ENCODE measurements around the gene PVALEF.
"Not testable (repeated sequence)": the region's sequence is repeated elsewhere in the genome, so short reads cannot be mapped to it uniquely, and the experiment has no call there.

The PVALEF gene

DNA sequence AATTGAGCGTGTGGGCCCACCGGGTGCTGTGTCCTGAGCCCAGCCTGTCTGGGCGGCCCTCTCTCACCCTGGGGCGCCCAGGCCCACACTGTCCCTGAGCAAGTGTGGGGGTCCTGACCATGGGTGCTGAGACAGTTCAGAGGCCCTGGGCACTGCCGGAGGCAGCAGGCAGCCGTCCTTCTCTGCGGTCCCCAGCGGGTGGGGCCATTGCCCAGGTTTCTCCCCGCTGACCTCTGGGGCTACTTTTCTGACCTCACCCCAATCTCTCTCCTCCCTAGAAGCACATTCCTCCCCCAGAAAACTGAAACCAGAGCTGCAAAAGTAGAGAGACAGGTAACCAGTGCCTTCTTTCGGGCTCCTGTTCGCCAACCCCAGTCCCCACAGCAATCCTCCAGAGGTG is 36.0 kb upstream of the PVALEF start:
- DNase-seq: no peak

DNA sequence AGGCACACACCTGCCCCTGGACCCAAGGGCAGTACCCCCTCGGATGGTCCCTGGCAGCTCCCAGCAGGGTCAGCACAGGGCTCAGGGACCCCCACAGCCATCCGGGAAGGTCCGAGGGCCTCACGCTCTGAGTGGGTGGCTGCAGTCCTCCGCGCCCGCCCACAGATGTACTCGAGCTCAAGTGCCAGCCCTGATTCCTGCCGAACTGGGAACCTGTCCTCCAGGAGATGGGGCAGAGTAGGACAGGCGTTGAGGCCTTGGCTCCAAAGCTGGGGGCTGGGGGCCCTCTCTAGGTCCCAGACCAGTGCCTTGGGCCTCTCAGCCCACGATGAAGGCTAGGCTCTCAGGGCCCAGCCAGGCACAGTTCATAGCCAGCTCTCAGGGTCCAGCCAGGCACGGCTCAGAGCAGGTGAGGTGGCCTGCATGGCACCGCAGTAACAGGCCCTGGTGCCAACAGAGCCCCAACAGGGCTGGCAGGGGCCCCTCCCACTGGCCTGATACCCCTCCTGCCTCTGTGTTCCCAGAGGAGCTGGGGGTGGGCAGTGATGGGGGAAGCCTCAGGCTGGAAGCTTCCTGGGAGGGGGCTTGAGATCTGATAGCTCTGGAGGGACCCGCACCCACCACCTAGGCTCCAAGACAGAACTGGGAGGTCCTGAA is 35.5 kb upstream of the PVALEF start:
- no peak for DNase-seq

DNA sequence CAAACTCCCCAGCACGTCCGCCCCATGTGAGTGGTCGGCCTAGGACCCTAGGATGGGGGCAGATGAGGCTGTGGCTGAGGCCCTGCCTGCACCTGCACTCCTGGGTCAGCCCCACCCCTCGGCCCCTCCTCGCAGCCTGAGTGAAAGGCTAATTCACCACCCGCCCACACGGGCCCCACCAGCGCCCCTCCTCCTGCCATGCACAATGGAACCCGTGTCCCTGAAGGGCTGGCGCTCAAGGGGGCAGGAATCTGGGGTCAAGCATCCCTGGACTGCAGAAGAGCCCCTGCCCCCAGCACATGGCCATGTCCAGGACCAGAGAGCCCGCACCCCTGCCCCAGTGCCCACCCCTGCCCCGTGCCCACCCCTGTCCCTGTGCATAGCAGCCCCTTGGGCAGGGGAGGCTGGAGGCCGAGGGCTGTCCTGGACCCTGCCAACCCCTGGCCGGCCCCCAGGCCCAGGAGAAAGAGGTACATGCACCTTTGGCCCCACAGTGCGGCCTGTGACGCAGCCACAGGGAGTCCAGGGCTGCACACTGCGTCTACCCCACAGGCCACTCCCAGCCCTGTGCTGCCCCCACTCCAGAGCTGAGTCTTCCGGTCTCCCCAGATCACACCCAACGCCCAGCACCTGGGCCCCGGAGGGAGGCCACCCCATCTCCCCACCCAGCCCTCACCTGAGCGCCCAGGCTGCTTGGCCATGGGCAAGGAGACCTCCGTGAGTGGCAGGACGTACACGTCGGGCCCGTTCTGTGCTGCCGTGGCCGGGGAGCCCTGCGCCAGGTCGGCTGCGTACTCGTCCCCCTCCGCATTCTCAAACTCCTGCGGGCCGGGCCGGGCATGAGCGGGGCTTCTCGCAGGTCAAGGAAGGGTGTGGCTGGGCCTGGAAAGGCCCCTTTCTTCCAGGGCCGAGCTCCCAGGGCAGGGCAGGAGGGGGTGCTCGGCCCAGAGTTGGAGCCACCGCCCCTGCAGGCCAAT is 34.6 kb upstream of the PVALEF start:
- DNase-seq: no peak

GRCh38 chr17:81131486-81132196 is 33.7 kb upstream of the PVALEF start:
- no peak for DNase-seq

DNA sequence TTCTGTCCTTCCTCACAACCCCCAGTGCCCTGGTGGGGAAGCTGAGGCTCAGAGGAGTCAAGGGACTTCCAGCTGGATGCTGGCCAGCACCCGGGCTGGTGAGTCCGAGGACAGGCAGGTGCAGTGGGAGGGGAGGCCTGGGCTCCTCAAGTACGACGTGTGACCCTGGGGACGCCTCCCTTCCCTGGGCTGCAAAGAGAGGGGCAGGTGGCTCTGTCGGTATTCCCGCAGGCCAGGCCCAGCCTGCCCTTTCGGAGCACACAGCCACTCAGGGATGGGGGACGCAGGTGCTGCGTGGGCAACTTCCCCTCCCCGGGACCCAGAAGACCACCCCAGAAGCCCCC is 33.1 kb upstream of the PVALEF start:
- DNase-seq: no peak

- no peak for DNase-seq
These were observed 32.3 kb upstream of the PVALEF start for GRCh38 chr17:81132770-81133723.

DNA sequence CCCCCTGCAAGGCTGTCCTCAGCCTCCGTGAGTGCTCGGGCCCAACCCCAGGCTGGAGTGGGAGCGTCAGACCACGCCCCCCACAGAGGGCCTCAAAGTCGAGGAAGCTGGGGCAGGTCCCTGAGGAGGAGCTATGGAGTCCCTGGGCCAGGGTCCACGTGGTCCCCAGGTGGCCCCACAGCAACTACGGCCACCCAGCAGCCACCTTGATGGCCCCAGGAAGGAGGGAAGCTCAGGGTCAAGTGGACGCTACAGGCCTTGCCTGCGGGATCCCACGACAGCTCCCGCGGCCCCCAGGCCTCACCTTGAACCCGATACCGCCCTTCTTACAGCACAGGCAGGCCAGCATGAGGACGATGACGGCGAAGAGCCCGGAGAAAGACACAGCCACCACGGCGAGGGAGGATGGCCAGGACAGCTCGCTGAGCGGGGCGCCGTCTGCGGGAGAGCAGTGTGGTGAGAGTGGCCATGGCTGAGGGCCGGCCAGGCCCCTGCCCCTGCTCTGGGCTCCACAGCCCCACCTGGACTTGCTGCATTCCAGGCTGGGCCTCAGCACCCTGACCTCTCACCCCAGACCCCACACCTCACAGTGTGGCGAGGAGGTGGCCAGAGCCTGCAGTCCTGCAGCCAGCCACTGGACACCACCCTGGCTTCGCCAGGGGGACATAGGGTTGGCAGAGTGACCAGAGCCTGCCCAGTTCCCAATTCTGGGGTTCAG is 31.1 kb upstream of the PVALEF start:
- DNase-seq: no peak

DNA sequence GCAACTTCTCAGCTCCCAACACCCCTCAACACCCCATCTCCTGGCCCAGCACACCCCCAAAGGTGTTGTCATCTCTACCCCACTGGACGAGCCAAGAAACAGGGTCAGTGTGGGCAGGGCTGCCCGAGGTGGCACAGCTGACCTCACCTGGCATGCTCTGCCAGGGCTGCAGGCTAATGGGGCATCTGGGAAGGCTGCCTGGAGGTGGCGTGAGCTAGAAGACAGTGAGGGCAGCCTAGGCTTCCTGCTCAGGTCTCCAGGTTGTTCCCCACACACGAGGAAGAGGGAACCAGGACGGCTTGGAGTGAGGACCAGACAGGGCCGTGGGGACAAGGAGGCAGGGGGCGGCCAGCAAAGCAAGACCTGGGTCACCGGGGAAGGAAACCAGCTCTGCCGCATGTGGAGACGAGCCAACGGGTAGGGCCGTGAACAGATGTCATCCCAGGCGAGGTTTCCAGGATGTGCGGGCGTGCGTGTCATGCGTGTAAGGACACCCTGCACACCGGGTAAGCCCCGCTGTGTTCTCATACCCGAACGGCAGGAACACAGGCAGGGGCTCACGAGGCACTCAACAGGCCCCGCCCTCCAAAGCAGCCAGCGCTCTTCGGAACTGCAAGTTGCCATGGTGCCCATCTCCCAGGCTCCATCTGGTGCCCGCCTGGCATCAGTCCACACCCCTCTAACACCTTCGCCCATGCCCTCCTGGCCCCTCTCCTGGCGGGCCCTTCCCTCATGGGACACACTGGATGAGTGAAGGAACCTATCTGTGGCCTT is 29.6 kb upstream of the PVALEF start:
- no peak for DNase-seq

DNA sequence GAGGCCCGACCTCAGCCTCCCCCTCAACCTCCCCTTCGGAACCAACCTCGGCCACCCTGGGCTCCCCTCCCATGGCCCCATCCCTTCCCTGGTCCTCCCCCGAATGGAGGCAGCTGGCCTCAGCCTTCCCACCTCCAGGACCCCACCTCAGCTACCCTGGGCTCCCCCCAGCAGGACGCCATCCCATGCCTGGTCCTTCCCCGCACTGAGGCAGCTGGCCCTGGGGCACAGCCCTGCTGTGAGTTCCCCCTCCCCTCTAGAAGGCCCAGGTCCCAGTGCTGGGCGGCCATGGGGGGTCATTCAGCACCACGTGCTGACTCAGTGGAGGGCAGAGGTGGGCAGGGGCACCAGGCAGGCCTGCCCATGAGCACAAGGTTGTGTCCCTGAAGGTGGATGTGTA is 28.9 kb upstream of the PVALEF start:
- DNase-seq: no peak

DNA sequence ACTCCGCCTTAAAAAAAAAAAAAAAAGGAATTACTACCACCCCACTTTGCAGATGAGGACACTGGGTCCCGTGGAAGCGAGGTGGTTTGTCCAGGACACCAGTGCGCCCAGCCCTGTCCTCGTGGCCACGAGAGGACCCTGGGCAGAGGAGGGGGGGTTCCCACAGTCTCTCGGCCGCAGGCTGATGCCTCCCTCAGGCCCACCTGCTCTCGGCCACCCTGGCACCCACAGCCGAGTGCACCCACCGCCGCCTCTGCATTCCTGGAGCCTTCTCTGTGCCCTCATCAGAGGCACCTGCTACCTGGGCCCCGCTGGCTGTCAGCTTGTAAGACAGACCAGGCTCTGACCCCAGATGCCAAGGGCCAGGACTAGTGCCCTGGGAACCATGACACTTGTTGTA is 28.1 kb upstream of the PVALEF start:
- no peak for DNase-seq

DNA sequence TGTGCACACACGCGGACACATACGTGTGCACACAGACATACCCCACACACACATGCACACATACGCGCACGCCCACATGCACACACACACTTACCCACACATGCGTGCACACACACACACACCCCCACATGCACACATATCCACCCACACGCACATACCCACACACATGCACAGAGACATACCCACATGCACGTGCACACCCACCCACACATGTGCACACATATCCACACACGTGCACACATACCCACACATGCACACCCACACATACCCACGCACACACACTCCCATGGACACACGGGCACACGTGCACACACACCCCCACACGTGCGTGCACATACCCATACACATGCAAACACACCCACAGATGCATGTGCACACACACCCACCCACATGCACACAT is 27.2 kb upstream of the PVALEF start:
- no peak for DNase-seq

GRCh38 chr17:81138500-81138899 is 26.8 kb upstream of the PVALEF start:
- no peak for DNase-seq

DNA sequence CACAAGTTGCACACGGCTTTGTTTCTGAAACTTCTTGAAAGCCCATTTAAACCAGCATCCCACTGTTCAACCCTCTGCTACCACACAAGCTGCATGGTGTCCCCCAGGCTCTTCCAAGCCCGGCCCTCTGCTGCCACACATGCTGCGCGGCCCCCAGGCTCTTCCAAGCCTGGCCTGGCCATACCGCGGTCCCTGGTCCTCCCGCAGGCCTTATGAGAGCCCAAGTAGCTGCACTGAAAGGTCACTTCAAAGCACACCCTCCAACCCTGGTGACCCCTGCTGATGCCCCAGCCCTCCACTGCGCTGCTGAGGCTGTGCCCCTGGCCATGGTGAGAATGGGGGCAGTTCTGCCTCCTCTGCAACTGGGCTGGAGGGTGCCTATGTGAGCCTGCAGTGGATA is 25.9 kb upstream of the PVALEF start:
- DNase-seq: no peak

DNA sequence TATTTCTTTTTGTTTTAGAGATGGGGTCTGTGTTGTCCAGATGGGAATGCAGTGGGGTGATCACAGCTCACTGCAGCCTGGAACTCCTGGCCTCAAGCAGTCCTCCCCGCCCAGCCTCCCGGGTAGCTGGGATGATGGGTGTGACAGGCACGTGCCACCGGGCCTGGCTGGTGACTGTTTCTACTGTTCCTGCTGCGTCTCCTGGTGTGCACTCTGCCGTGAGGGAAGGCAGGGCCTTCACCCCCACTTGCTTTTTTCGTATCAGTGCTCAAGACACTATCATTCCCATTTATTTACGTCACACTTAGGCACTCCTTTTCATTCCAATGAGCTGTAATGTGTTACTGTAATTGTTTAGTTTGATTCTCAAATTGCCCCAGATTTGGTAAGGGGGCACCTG is 25.3 kb upstream of the PVALEF start:
- no peak for DNase-seq

DNA sequence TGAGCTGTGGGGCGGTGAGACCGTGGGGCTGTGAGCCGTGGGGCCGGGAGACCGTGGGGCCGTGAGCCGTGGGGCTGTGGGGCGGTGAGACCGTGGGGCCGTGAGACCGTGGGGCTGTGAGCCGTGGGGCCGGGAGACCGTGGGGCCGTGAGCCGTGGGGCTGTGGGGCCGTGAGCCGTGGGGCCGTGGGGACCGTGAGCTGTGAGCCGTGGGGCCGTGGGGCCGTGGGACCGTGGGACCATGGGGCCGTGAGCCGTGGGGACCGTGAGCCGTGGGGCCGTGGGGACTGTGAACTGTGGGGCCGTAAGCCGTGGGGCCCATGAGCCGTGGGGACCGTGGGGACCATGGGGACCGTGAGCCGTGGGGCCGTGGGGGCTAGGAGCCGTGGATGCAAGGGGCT is 24.6 kb upstream of the PVALEF start:
- DNase-seq: no peak

DNA sequence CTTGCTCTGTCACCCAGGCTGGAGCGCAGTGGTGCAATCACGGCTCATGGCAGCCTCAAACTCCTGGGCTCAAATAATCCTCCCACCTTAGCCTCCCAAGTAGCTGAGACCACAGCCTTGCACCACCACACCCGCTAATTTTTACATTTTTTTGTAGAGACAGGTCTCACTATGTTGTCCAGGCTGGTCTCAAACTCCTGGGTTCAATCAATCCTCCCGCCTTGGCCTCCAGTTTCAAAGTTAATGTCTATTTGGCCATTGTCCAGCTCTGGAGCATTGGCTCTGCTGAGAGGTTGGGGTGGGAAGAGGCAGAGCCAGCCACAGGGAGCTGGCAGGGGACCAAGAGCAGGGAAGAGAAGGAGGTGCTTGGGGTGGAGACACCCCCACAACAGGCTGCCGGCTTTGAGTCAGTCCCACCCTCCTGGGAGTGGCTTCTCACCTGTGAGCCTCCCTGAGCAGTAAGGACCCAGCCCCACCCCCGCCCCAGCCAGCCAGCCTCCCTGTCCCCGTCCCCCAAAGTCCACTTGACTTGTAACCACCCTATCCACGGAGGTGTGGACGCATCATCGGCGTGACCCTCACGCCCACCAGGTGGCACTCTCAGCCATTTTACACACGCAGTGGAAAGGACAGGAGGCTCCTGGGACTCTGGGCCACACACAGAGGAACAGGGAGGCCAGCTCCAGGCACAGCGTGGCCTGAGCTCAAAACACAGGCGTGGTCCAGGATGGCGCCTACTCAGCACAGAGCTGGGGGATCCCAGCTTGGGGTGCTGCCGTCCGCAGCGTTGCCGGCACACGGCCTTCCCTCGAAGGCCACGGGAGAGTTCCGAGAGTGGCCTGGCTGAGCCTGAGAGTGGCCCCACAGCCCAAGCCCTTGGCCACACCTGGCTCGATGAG is 22.8 kb upstream of the PVALEF start:
- DNase-seq: peak; percentile 68 to 69

DNA sequence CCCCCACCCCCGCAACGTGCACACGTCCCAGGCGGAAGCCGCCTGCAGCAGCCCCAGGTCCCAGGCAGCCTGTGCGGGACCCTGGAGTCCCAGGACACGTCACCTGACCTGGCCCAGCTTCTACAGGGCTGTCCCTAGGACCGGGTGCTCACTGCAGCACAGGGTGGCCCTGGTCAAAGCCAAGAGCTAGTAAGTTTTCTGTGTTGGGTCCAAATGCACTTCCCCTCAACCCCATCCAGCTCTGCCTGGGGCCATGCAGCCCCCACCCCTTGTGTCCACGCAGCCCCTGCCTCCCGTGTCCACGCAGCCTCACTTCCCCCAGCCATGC is 22.1 kb upstream of the PVALEF start:
- DNase-seq: no peak

GRCh38 chr17:81143717-81144422 is 21.4 kb upstream of the PVALEF start:
- no peak for DNase-seq

- no peak for DNase-seq
These were observed 20.9 kb upstream of the PVALEF start for GRCh38 chr17:81144423-81144781.

- DNase-seq: not testable (repeated sequence)
These were observed 19.1 kb upstream of the PVALEF start for GRCh38 chr17:81146208-81146607.

All from CD4-positive, alpha-beta T cell treated with Interferon alpha-2 for 1 hour (primary cell).